ENCODE results near the gene TMEM221.

Gene TMEM221

DNA sequence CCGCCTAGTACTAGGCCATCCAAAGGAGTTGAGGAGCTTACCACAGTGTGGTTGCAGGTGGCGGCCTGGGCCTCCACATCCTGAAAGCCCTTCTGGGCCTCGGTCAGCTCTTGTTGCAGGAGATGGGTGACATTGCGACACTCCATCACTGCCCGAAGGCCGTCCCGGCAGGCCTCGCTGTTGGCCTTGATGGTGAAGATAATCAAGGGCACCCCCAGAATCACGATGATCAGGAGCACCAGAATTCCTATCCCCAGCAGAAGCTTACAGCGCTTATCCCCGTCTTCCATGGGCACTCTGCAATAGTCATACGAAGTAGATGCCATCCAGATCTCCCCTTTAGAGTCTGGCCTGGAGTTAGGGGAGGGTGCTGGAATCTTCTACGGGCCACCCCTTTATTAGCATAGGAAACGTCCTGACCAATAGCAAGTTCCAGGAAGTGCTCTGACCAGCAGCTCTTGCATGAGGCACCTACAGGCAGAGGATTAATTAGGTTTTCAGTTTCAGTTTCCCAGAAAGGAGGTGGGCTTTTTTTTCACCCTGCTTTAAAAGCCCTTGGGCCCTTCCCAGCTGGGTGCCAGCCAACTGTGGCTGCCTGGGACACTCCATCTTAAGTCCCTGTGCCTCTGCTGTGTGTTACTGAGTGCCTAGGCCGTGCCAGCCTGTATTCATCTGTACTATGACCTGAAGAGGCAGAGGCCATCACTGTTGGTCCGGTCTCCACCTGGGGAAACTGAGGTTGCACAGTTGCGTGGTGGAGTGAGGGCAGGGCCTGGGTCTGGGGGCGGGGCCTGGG, 43.0 kb downstream of the TMEM221 start, which contains the start of gene BST2:
BST2 (minus strand) TSS at position 381 of the 796 bp plus-strand sequence; CDS start at position 326, 55 bp downstream.
- peak; percentile 98 for DNase-seq (ENCODE audit: low spot score)

DNA sequence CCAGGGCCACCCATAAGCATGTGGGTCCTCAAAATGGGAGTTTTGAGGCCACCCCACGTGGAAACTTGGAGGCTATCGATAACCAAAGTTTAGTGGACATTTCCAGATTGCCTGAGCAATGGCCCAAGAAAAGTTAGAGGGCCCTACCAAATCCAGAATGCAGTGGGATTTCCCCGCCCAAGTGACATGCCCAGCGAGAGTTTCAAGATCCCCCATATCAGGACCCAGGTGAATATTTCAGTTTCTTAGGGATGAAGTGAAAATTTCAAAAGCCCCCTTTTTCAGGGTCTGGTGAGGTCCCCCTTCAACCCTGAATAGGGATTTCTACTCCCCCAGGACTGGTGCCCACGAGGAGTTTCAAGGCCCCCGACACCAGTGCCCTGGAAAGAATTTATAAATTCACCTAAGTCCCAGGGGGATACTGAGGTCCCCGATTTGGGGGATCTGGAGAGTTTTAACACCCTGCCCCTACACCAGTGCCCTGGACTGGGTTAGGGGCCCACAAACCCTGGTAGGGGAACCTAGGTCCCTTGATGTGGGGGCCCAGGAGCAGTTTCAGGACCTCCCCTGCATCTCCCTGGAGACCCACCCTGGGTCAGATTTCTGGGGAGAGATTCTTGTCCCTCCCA, 43.7 kb downstream of the TMEM221 start:
- no peak for DNase-seq (ENCODE audit: low spot score)

DNA sequence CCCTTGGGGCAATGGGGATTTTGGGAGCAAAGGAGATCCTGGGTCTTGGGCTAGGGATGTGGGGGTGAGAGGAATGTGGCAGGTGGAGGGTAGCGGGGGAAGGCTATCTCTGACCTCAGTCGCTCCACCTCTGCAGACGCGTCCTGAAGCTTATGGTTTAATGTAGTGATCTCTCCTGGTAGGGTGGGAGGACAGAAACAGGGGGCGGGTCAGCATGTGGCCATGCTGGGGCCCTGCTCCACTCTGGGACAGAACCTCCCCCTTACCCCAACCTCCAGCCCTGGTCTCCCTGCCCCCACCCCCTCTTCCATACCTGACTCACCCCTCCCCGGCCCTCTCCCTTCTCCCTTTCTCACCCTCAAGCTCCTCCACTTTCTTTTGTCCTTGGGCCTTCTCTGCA, 44.5 kb downstream of the TMEM221 start:
- DNase-seq (ENCODE audit: low spot score) = no peak

DNA sequence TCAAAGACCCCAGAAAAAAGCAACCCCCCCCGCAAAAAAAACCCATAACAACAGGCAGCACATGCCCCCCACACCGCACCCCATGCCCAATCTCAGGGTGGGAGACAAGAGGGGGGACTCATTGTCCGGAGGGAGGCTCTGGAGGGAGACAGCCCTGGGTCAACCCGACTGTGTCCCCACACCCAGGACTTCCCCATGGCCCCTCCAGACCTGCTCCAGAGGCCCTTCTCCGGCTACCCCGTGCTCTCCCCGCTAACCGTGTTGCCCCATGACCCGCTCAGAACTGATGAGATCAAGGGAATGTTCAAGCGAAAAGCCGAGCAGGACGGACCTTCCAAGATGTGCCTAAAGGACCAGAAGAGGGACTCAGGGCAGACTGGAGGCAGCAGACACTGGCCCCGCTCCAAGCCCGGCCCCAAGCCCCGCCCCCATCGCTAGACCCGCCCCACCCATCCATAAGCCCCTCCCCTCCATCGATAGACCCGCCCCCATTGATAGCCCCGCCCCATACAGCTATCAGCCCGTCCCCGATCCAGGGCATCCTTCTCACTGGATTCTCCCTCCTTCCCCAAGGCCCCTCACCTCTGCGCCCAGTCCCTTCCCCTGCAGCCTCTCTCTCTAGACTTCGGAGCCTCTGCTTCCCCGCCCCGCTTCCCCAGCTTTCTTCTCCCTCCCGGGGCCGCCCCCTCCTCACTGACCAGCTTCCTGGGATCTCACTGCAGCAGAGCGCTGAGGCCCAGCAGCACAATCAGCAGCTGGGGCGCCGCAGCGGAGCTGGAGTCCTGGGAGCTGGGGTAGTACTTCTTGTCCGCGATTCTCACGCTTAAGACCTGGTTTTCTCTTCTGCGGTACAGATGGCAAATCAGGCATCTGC, 45.2 kb downstream of the TMEM221 start:
- DNase-seq (ENCODE audit: low spot score) = peak; percentile 91

DNA sequence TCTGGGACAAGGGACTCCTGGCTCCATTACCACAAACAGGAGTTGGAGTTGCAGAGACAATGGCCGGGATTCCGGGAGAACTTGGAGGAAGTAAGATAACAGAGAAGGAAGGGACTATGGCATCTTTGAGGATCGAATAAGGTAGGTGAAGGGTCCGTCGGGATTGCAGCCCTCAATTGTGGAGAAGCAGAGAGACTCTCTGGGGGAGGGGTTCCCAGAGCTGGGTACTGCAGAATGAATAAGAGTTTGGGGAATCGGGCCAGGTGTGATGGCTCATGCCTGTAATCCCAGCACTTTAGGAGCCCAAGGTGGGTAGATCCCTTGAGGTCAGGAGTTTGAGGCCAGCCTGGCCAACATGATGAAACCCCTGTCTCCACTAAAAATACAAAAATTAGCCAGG, 46.8 kb downstream of the TMEM221 start:
- no peak for DNase-seq (ENCODE audit: low spot score)

DNA sequence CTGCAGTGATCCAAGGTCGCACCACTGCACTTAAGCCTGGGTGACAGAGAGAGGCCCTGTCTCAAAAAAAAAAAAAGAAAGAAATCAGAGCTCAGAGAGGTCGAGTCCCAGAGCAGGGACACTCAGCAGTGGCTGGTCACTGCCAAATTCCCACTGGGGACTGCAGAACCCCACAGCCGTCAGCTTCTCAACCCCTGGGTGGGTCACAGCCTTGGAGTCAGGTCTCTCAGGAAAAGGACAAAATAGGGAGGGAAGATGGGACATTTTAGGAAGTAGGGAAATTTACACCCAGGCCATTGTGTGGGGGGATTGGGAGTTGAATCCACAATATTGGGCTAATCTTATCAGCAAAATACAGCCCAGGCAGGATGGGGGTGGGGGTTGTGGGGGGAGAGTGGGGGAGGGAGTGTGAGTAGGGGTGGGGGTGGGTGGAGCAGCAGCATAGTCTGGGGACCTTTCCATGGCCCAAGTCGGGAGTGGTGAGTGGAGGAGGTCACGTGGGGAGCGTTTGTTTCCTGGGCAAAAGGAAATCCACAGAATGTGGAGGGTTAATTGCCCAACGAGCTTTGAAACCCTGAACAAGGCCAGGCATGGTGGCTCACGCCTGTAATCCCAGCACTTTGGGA, 49.5 kb downstream of the TMEM221 start:
- DNase-seq (ENCODE audit: low spot score) = no peak

DNA sequence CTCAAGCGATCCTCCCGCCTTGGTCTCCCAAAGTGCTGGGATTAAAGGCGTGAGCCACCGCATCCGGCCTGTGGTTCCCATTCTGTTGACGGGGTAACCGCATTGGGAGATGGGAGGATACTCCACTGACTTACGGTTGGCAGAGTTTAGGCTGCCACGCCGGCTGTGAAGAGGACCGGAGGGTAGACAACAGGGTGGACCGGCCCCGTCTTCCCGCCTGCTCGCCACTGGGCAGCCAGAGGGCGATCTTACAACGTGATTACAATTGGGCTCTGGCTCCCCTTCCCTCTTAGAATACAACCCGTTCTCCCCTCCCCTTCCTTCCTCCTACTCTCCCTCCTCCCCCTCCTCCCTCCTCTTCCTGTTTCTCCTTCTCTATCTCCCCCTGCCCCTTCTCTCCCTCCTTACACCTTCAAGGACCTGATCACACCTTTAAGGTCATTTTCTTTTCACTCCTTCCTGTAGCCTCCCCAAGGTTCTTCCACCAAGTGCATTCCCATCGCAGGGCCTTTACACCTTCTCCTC, 53.5 kb downstream of the TMEM221 start:
- no peak for DNase-seq (ENCODE audit: low spot score)

DNA sequence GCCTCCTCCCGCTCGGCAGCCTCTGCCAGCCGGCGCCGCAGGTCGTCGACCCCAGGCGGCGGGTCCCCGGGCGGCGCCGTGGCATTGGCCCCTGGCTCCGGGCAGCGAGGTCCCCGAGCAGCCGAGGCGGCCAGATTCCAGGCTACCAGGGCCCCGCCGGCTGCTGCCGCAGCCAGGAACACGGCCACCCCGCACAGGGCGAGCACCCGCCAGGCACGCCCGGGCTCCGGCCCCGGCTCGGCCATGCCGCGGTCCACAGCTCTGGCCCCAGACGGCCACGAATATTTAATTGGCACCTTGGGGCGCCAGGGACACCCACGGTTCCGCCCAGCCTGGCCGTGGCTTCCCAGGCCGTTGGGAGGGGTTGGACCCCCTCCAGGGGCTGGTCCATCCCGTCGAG, 54.6 kb downstream of the TMEM221 start, which contains the start of gene CCDC194:
CCDC194 (minus strand) TSS at position 283 of the 400 bp plus-strand sequence; CDS start at position 245, 38 bp downstream.
- DNase-seq (ENCODE audit: low spot score) = no peak

DNA sequence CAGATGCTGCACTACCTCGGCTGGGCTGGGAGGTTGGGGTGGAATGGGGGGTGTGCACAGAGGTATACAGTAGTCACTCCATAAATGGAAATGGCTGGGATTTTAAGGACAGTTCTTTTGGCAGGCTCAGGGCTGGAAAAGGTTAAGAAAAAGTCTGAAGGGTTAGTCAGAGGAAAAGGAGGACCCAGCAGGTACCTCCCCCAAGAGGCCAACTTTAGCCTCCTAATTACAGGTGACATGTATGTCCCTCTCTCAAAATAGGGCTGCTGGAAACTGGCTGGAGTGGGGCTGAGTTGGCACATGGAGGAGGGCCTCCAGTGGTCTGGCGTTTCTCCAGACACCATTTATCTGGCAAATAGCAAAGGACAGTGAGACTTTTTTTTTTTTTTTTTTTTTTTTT, 55.5 kb downstream of the TMEM221 start:
- no peak for DNase-seq (ENCODE audit: low spot score)

DNA sequence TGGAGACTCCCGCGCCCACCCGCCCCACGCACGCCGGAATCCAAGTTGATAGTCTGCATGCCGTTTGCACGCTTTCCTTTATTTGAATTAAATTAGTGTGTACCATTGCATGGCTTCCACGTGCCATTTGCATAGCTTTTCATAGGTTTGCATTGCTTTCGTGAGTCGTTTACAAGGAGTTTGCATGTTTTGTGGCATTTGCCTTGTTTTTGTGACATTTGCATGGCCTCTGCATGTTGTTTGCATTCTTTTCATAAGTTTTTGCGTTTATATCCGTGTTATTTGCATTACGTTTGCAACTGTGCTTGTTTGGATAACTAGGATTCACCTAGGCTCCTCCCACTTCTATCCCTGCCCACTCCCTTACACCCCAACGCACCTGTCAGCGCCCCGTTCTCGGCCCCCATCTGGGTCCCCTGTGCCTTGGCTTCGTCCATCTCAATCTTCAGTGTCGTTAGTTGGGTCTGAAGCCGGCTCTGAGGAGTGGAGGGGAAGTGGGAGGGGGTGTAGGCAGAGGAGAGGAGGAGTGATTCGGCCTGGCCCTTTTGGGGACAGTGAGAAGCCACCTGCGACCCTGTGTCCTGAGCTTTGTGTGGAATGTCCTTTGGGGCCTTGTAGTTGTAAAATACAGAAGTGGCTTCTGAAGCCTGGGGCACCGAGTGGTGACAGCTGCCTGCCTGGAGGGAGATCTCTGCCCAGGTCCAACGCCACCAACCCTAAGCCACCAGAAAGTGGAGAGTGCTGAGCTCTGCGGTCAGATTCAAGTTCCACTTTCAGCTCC, 56.9 kb downstream of the TMEM221 start:
- no peak for DNase-seq (ENCODE audit: low spot score)

DNA sequence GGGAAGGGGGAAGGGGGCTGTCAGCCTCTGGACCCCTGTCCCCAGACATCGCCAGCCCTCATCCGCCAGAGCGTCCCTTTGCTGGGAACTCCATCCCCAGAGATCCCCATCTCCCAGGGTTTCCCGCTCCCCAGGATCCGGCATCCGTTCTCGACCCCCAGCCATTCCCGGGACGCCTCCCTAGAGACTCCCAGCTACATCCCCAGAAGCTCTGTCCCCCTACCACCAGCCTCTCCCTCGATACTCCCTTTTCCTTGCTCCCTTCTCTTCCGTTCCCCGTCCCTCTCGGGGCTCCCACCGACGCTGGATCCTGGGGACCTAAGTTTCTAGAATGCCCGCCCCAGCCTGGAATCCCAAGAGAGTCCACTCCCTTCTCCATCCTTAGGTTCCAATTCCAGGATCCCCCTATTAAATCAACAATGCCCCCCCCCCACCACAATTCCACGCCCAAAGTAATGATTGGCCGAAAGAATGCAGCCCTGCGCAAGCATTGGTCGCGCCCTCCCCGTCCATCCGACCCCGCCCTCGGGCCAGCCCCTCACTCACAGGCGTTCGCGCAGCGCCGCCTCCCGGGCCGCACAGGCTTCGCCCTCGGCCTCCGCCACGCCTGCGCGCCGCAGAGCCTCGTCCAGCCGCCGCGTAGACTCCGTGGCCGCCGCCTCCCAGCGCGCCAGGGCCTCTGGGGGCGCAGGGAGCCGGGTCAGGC, 57.6 kb downstream of the TMEM221 start:
- peak; percentile 95 for DNase-seq (ENCODE audit: low spot score)

DNA sequence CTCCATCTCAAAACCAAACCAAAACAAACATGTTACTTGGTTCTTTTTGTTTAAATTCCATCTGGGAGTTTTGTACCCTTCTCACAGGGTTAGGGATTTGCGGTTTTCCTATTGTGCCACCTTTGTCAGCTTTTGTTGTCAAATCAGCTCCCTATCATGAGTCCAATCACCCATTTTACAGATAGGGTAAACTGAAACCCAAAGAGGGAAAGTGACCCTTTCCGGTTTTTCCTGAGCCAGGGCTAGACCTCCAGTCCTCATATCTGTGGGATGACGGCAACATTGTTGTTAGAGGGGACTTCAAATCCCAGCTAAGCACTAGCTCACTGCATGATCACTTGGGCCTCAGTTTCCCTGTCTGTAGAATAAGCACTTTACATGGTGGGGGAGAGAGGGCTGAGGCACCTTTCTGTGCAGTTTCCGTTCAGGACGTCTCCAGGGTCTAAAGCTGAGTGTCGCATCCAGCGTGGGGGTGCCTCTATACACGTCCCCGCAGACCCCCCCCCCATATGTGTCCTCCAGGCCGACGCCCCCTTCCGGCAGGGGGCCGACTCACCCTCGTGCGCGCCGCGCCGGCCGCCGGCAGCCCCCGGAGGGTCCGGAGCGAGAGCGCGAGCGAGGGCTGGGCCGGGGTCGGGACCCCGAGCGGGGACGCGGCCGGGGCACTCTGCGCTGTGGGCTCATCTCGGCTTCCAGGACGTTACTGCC, 58.4 kb downstream of the TMEM221 start:
- no peak for DNase-seq (ENCODE audit: low spot score)

DNA sequence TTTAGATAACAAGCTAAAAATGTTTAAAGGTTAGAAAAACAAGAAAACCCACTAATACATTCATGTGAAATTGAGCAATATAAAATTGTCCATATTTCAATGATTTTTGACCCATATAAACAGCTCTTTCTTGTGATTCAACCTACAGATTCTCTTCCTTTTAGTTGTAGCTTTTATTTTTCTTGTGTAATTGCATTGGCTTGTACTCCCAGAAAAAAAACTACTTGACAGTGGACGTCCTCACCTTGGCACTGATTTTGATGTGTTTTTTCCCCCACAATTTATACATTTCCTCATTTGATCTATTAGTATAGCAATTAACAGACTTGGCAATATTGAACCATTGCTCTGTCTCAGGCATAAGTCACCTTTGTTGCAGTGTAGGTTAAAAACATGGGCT, 59.2 kb downstream of the TMEM221 start:
- no peak for DNase-seq (ENCODE audit: low spot score)

DNA sequence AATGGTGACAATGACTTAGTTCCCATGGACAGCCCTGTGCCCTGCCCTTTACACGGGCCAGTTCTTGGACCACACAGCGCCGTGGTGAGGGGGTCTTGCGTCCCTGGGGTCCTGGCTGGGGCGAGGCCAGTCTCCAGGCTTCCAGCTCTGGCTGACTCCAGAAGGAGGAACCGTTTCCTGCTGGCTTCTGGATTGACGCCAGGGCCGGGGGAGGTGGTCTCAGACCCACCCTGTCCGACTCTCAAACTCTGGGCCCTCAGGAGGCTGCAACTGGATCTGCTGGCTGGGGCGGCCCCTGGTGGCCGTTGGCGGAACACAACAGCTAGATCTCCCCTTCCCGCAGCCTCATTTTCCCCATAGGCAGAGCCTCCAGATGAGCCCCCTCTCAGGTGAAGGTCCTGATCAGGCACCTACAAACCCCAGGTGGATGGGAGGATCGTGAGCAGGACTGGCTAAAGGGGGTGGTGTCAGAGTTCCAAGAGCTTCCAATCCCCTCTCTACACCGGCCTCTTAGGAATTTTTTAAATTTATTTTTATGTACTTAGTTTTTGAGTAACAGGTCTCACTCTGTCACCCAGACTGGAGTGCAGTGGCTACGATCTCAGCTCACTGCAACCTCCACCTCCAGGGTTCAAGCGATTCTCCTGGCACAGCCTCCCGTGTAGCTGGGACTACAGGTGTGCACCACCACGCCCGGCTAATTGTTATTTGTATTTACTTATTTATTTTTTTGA, 62.4 kb downstream of the TMEM221 start:
- peak; percentile 57 for DNase-seq (ENCODE audit: low spot score)
